Stimulated activated naive CD8-positive, alpha-beta T cell treated with anti-CD3 and anti-CD28 coated beads, Interleukin-15, amount 100 ng/mL, for 72 hours (primary cell): ENCODE measurements around the gene EID2B.

Source experiments
- ATAC-seq: fragments of 150-1000 bp; cut with Tn5 transposase; 2 replicates; pipeline ENCODE4 v1.10.0; 2021; ENCODE audit warnings: mild to moderate bottlenecking, moderate library complexity
- DNase-seq, 2 donors: peaks; one replicate each; pipeline ENCODE4 v3.0.0; 2021 to 2022
- H3K27ac Mint-ChIP-seq, 2 donors: one replicate each; pipeline ENCODE4 v1.8.0; 2022; ENCODE audit warnings: mild to moderate bottlenecking in 2 of 2, mixed read lengths in 2 of 2, moderate library complexity in 2 of 2
- H3K27me3 Mint-ChIP-seq: one replicate; pipeline ENCODE4 v1.8.0; 2022; ENCODE audit warnings: mixed read lengths
- H3K4me1 Mint-ChIP-seq: one replicate; pipeline ENCODE4 v1.8.0; 2022; ENCODE audit warnings: mild to moderate bottlenecking, mixed read lengths
- H3K4me3 Mint-ChIP-seq, 2 donors: one replicate each; pipeline ENCODE4 v1.8.0; 2022; ENCODE audit warnings: mild to moderate bottlenecking in 2 of 2, mixed read lengths in 2 of 2, moderate library complexity in 1 of 2
- H3K9me3 Mint-ChIP-seq, 2 donors: one replicate each; pipeline ENCODE4 v1.8.0; 2022; ENCODE audit warnings: mixed read lengths in 2 of 2

The EID2B gene

DNA sequence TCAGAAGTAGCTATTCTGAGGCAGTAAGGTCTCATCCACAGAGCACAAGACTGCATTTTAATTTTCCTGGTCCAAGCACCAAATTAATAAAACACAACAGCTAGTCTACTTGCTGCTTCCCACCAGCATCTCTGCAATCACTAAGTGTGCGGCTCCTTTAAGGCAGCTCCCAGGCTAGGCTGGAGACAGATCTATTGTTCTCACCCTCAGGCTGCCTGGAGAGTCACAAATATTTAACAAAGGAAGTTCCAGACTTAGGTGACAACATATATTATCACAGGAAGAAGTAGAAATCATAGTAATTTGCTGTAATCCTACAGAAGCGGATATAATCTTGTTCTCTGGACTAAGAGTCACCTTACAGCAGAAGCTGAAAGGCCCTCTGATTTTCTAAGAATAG is 9.6 kb upstream of the EID2B start:
- Mint-ChIP-seq H3K4me3 (no peak overlapping the region), H3K4me1 (peaks cover 70% of the 10 kb centered on the region), H3K27ac (no peak overlapping the region), H3K9me3 (no peaks in the 10 kb centered on the region), H3K27me3 (no peaks in the 10 kb centered on the region)
- ATAC-seq (no peak), DNase-seq (no peak)

GRCh38 chr19:39540333-39540673 is 7.7 kb upstream of the EID2B start:
- Mint-ChIP-seq H3K27me3 (no peaks in the 10 kb centered on the region), H3K4me3 (peak overlapping the region; percentile 90 to 91), H3K27ac (peak overlapping the region; percentile 97 to 98), H3K9me3 (no peaks in the 10 kb centered on the region), H3K4me1 (peaks cover 70% of the 10 kb centered on the region)
- no peak for DNase-seq
- no peak for ATAC-seq

DNA sequence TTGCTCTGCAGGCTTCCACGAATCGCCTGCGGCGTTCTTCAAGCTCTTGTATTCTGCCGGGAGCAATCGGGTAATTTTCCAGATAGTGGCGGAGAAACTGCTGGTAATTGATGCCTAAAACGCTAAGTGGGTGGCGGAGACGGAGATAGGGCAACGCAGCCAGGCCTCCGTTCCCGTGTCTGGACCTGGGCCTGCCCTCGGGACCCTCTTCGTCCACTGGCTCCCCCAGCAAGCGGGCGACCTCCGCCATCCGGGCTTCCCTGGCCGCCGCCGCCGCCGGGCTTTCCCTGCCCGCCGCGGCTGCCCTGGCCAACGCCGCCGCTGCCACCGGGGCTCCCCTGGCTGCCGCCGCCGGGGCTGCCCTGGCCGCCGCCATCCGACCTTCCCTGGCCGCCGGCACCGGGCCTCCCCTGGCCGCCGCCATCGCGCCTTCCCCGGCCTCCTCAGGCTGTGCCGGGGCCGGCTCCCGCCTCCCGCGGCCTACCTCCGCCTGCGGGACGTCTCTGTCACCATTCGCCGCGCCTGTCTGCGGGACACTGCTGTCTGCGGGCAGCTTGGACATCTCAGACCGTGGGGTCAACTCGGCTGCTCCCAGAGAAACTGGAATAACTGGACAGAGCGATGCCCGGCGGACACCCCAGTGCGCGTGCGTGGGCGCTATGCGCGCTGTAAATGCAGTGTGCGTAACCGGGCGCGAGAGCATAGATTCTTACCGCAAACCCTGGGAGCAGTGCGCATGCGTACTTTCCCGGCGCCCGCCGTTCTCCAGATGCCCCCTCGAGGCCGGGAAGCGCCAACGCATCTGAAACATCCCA is 7.1 kb upstream of the EID2B start, which contains the start of gene EID2:
Gene EID2, minus strand, starts transcription at position 644 of the 815 bp plus-strand sequence. Its CDS starts 82 bp downstream, at position 562.
- no peaks in the 10 kb centered on the region for H3K27me3 Mint-ChIP-seq
- peak within 1 kb of the TSS; percentile 90 to 91 for H3K4me3 Mint-ChIP-seq
- H3K4me1 Mint-ChIP-seq: peaks cover 65% of the 10 kb centered on the region
- H3K27ac Mint-ChIP-seq: peak within 1 kb of the TSS; percentile 97 to 98
- DNase-seq: peak; percentile 93 to 95
- H3K9me3 Mint-ChIP-seq: no peaks in the 10 kb centered on the region
- peak; percentile 93 for ATAC-seq

DNA sequence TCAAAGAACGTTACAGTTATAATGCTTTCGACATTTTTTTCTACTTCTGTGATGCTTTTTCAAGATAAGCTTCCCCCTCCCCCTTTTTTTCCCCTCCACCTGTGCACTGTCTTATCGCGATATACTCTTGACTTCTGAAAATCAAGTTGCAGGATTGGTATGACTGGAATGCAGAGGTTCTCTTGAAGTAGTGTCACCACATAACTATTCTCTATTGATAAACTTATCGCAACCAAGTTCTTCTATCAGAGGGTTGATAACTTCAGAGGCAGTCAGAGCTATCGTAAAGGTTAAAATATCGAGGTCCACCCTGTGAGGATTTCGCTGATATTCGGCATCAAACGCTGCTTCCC is 6.5 kb upstream of the EID2B start:
- DNase-seq (no peak), ATAC-seq (peak; percentile 29)
- H3K9me3 Mint-ChIP-seq: no peaks in the 10 kb centered on the region
- H3K4me1 Mint-ChIP-seq: peaks cover 59% of the 10 kb centered on the region
- no peaks in the 10 kb centered on the region for H3K27me3 Mint-ChIP-seq
- peak overlapping the region; percentile 72 to 86 for H3K27ac Mint-ChIP-seq
- peak overlapping the region; percentile 90 to 91 for H3K4me3 Mint-ChIP-seq

DNA sequence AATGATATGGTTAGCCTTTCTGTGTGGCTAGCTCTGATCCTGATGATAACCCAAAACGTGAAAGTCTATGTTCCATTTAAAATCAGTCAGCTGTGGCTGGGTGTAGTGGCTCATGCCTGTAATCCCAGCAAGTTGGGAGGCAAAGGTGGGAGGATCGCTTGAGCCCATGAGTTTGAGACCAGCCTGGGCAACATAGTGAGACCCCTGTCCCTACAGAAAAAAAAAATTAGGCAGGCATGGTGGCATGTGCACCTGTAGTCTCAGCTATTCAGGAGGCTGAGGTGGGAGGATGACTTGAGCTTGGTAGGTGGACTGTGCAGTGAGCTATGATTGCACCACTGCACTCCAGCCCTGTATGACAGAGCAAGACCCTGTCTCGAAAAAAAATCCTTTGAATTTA is 1.1 kb upstream of the EID2B start:
- DNase-seq: no peak
- no peaks in the 10 kb centered on the region for H3K27me3 Mint-ChIP-seq

DNA sequence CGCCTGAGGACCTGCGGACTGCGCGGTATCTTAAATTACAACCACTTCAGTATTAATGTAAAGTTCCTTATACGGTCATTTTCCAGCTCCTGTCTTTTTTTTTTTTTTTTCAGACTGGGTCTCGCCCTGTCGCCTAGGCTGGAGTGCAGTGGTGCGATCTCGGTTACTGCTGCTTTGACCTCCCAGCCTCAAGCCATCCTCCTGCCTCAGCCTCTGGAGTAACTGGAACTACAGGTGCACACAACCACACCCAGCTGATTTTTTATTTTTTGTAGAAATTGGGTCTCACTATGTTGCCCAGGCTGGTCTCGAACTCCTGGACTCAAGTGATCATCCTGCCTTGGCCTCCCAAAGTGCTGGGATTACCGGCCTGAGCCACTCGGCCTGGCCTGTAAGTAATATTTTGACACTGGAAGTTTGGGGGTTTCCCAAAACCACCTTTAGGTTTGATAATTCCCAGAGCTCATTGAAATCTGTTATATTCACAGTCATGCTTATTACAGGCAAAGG is 406 bp upstream of the EID2B start:
- peak overlapping the region in 1 of 2 donors; percentile 93 for H3K27ac Mint-ChIP-seq
- H3K9me3 Mint-ChIP-seq: no peaks in the 10 kb centered on the region
- no peaks in the 10 kb centered on the region for H3K27me3 Mint-ChIP-seq
- peak overlapping the region; percentile 92 to 97 for H3K4me3 Mint-ChIP-seq
- H3K4me1 Mint-ChIP-seq: peaks cover 40% of the 10 kb centered on the region
- ATAC-seq (peak; percentile 31), DNase-seq (no peak)

More for the DNA sequence above, 1.1 kb upstream of the EID2B start:
- peaks cover 42% of the 10 kb centered on the region for H3K4me1 Mint-ChIP-seq
- no peak overlapping the region for H3K4me3 Mint-ChIP-seq
- no peak overlapping the region for H3K27ac Mint-ChIP-seq
- no peaks in the 10 kb centered on the region for H3K9me3 Mint-ChIP-seq
- ATAC-seq: no peak

DNA sequence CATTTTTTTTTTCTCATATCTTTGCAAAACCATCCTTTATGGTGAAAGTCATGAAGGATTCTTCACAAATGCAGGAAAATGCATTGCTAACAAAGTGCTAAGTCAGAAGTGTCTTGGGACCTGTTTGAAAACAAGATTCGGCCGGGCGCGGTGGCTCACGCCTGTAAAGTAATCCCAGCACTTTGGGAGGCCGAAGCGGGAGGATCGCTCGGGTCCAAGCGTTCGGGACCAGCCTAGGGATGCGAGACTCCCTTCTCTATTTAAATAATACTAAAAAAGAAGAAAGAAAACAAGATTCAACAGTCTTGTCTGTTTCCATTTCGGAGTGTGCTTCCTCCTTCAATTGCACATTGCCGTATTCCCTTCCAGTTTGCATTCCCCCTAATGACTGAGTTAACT is 819 bp downstream of the EID2B start:
- Mint-ChIP-seq H3K27me3 (no peaks in the 10 kb centered on the region), H3K4me3 (peak overlapping the region; percentile 92 to 97), H3K4me1 (peaks cover 28% of the 10 kb centered on the region), H3K27ac (peak overlapping the region; percentile 88 to 95), H3K9me3 (no peaks in the 10 kb centered on the region)
- DNase-seq (no peak), ATAC-seq (no peak)

DNA sequence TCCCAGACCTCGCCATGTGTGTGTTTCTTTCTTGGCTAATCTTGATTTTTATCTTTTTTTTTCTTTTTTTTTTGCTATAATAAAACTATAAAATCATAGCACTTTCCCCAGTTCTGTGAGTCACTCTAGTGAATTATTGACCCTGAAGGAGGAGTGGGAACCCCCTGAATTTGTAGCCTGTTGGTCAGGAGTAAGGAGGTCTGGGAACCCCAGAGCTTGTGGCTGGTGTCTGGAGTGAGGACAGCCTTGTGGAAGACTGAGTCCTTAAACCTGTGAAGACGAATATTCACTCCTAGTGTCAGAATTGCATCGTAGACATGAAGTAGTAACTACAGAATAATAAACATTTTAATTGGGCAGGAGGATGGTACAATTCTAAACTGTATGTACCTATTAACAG is 7.4 kb downstream of the EID2B start:
- no peaks in the 10 kb centered on the region for H3K27me3 Mint-ChIP-seq
- H3K27ac Mint-ChIP-seq: peak overlapping the region in 1 of 2 donors; percentile 59
- ATAC-seq (no peak), DNase-seq (no peak)
- H3K4me1 Mint-ChIP-seq: peaks cover 16% of the 10 kb centered on the region
- no peaks in the 10 kb centered on the region for H3K9me3 Mint-ChIP-seq
- H3K4me3 Mint-ChIP-seq: no peak overlapping the region

- no peak for DNase-seq
- H3K27ac Mint-ChIP-seq: no peak overlapping the region
These were observed 8.2 kb downstream of the EID2B start for GRCh38 chr19:39524495-39524894.

GRCh38 chr19:39520541-39521484 is 11.8 kb downstream of the EID2B start:
- no peak for ATAC-seq
- Mint-ChIP-seq H3K4me3 (no peak overlapping the region), H3K27ac (no peak overlapping the region), H3K27me3 (peaks cover 27% of the 10 kb centered on the region), H3K9me3 (no peaks in the 10 kb centered on the region), H3K4me1 (peaks cover 11% of the 10 kb centered on the region)
- DNase-seq: no peak

More at GRCh38 chr19:39524495-39524894, 8.2 kb downstream of the EID2B start:
- ATAC-seq: no peak
- H3K4me1 Mint-ChIP-seq: peaks cover 11% of the 10 kb centered on the region
- H3K9me3 Mint-ChIP-seq: no peaks in the 10 kb centered on the region
- H3K27me3 Mint-ChIP-seq: no peaks in the 10 kb centered on the region
- H3K4me3 Mint-ChIP-seq: no peak overlapping the region

GRCh38 chr19:39518975-39519374 is 13.7 kb downstream of the EID2B start:
- no peak for DNase-seq
- ATAC-seq: no peak
- H3K4me3 Mint-ChIP-seq: no peak overlapping the region
- H3K4me1 Mint-ChIP-seq: peaks cover 26% of the 10 kb centered on the region
- H3K27me3 Mint-ChIP-seq: peaks cover 46% of the 10 kb centered on the region
- no peaks in the 10 kb centered on the region for H3K9me3 Mint-ChIP-seq
- H3K27ac Mint-ChIP-seq: peak overlapping the region in 1 of 2 donors; percentile 64

DNA sequence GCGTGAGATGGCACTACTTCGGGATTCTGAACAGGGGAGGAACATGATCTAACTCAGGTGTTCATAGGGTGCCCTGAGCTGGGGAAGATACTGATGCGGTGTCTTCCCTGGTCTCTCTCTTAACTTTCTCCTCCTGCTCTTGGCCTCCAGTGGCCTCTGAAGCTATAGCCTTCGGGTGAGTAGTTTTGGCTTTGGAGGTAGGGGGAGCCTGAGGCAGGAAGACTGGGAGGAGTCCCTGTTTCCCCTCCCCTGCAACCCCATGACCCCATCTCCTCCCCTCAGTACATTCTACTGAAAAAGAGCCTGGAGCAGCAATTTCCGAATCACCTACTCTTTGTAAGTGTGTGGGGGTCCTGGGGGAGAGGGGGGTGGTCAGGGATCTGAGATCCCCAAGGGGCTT is 14.2 kb downstream of the EID2B start:
- DNase-seq (no peak), ATAC-seq (peak; percentile 11)
- Mint-ChIP-seq H3K4me3 (no peak overlapping the region), H3K9me3 (no peaks in the 10 kb centered on the region), H3K27ac (no peak overlapping the region), H3K27me3 (peaks cover 51% of the 10 kb centered on the region), H3K4me1 (peaks cover 26% of the 10 kb centered on the region)

DNA sequence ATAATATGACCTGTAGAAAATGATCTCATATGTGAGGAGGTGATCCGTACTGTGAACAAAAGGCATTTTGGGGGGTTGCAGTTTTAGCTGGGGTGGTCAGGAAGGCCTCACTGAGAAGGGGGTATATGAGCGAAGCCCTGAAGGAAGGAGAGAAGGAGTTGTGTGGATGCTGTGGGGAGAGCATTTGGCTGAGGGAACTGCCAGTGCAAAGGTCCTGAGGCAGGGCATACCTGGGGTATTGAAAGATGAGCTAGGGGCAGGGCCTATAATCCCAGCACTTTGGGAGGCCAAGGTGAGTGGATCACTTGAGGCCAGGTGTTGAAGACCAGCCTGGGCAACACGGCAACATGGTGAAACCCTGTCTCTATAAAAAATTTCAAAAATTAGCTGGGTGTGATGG is 15.2 kb downstream of the EID2B start:
- Mint-ChIP-seq H3K4me3 (no peak overlapping the region), H3K4me1 (peaks cover 26% of the 10 kb centered on the region), H3K27me3 (peaks cover 55% of the 10 kb centered on the region), H3K27ac (no peak overlapping the region), H3K9me3 (no peaks in the 10 kb centered on the region)
- DNase-seq (no peak), ATAC-seq (no peak)

DNA sequence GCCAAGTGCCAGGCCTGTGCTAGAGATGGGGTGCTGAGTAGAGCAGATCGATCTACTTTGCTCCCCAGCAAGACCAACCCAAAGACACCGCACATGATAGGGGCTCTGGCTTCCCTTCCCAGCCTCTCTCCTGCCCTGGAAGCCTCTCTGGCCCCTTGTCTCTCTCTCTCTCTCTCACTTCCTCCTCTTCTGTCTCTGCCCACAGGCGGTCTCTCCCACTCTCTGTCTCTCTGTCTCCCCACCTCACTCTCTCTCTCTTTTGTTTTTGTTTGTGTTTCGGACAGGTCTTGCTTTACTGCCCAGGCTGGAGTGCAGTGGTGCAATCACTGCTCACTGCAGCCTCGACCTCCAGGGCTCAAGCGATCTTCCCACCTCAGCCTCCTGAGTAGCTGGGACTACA is 16.4 kb downstream of the EID2B start:
- ATAC-seq (peak; percentile 13), DNase-seq (no peak)
- Mint-ChIP-seq H3K4me1 (peaks cover 20% of the 10 kb centered on the region), H3K27me3 (peaks cover 55% of the 10 kb centered on the region), H3K4me3 (peak overlapping the region; percentile 46 to 75), H3K9me3 (no peaks in the 10 kb centered on the region), H3K27ac (peak overlapping the region in 1 of 2 donors; percentile 4)

GRCh38 chr19:39515551-39516191 is 17.0 kb downstream of the EID2B start:
- H3K27me3 Mint-ChIP-seq: peaks cover 55% of the 10 kb centered on the region
- no peaks in the 10 kb centered on the region for H3K9me3 Mint-ChIP-seq
- ATAC-seq (peak; percentile 36), DNase-seq (no peak)
- peaks cover 20% of the 10 kb centered on the region for H3K4me1 Mint-ChIP-seq
- peak overlapping the region; percentile 75 to 94 for H3K4me3 Mint-ChIP-seq
- H3K27ac Mint-ChIP-seq: peak overlapping the region in 1 of 2 donors; percentile 92
